H9 (cell line): Measurements from ENCODE around the gene HAGH. TPM values are rescaled to one million over a fixed set of nuclear protein-coding genes. Genes with fewer than 3 reads are reported as not detected.

Experiments
- DNase-seq: peaks from one replicate; pipeline ENCODE4 v3.0.0-alpha.2; 2017
- H2AFZ ChIP-seq: one replicate; pipeline ENCODE4 v1.6.1; 2013; ENCODE audit warnings: mild to moderate bottlenecking, low read length, control low read depth, moderate library complexity
- H2AK5ac ChIP-seq: 2 replicates; pipeline ENCODE4 v1.6.1; 2013; ENCODE audit warnings: low read length, control low read depth, mixed read lengths; ENCODE audit not compliant: insufficient read length
- H2BK120ac ChIP-seq: one replicate; pipeline ENCODE4 v1.6.1; 2013; ENCODE audit warnings: low read depth, mild to moderate bottlenecking, low read length, control low read depth, inconsistent platforms; ENCODE audit not compliant: poor library complexity, severe bottlenecking
- H2BK12ac ChIP-seq: 2 replicates; pipeline ENCODE4 v1.6.1; 2013; ENCODE audit warnings: low read length, control low read depth, mixed read lengths, low read depth; ENCODE audit not compliant: insufficient read length
- H2BK15ac ChIP-seq: 2 replicates; pipeline ENCODE4 v1.6.1; 2013; ENCODE audit warnings: low read depth, low read length, control low read depth
- H2BK20ac ChIP-seq: one replicate; pipeline ENCODE4 v1.6.1; 2013; ENCODE audit warnings: low read depth, mild to moderate bottlenecking, low read length, control low read depth, inconsistent platforms; ENCODE audit not compliant: poor library complexity, severe bottlenecking
- H2BK5ac ChIP-seq: 2 replicates; pipeline ENCODE4 v1.6.1; 2013; ENCODE audit warnings: low read length, control low read depth, mixed read lengths; ENCODE audit not compliant: insufficient read length
- H3K14ac ChIP-seq: 2 replicates; pipeline ENCODE4 v1.6.1; 2013; ENCODE audit warnings: low read length, control low read depth; ENCODE audit not compliant: insufficient read depth
- H3K18ac ChIP-seq: 2 replicates; pipeline ENCODE4 v1.6.1; 2013; ENCODE audit warnings: low read depth, mild to moderate bottlenecking, mixed read lengths, low read length, control low read depth; ENCODE audit not compliant: insufficient read length
- H3K23ac ChIP-seq: 2 replicates; pipeline ENCODE4 v1.6.1; 2013; ENCODE audit warnings: low read length, control low read depth, mixed read lengths, low read depth; ENCODE audit not compliant: insufficient read length
- H3K23me2 ChIP-seq: 2 replicates; pipeline ENCODE4 v1.6.1; 2013; ENCODE audit warnings: low read depth, mild to moderate bottlenecking, mixed read lengths, low read length, control low read depth; ENCODE audit not compliant: insufficient read length, poor library complexity, severe bottlenecking
- H3K27ac ChIP-seq: 2 replicates; pipeline ENCODE4 v1.5.1; 2013; ENCODE audit warnings: low read length, control low read depth, mixed read lengths, low read depth; ENCODE audit not compliant: insufficient read length
- H3K27me3 ChIP-seq: 2 replicates; pipeline ENCODE4 v1.6.1; 2013; ENCODE audit warnings: low read length, control low read depth, inconsistent platforms; ENCODE audit not compliant: insufficient read depth
- H3K4ac ChIP-seq: 2 replicates; pipeline ENCODE4 v1.6.1; 2013; ENCODE audit warnings: low read depth, mild to moderate bottlenecking, control low read depth, inconsistent platforms, low read length, moderate library complexity
- H3K4me1 ChIP-seq: 2 replicates; pipeline ENCODE4 v1.6.1; 2013; ENCODE audit warnings: low read length, control low read depth, inconsistent platforms; ENCODE audit not compliant: insufficient read depth
- H3K4me2 ChIP-seq: 2 replicates; pipeline ENCODE4 v1.6.1; 2013; ENCODE audit warnings: low read length, control low read depth, mixed read lengths; ENCODE audit not compliant: insufficient read length, insufficient read depth
- H3K56ac ChIP-seq: 2 replicates; pipeline ENCODE4 v1.6.1; 2013; ENCODE audit warnings: low read depth, mild to moderate bottlenecking, mixed read lengths, low read length, control low read depth; ENCODE audit not compliant: insufficient read length
- H3K79me1 ChIP-seq: 2 replicates; pipeline ENCODE4 v1.6.1; 2013; ENCODE audit warnings: low read depth, mild to moderate bottlenecking, moderate library complexity, low read length, control low read depth, inconsistent platforms; ENCODE audit not compliant: insufficient read depth, poor library complexity, severe bottlenecking
- H3K79me2 ChIP-seq: 2 replicates; pipeline ENCODE4 v1.6.1; 2013; ENCODE audit warnings: low read length, control low read depth, inconsistent platforms; ENCODE audit not compliant: insufficient read depth
- H3K9ac ChIP-seq: 2 replicates; pipeline ENCODE4 v1.6.1; 2013; ENCODE audit warnings: low read length, control low read depth, mixed read lengths; ENCODE audit not compliant: insufficient read length; ENCODE audit errors: extremely low read depth
- H3K9me3 ChIP-seq: one replicate; pipeline ENCODE4 v1.6.1; 2013; ENCODE audit warnings: low read depth, low read length, inconsistent platforms; ENCODE audit not compliant: control insufficient read depth
- H3T11ph ChIP-seq: one replicate; pipeline ENCODE4 v1.6.1; 2013; ENCODE audit warnings: mild to moderate bottlenecking, low read length, control low read depth, inconsistent platforms
- H4K20me1 ChIP-seq: one replicate; pipeline ENCODE4 v1.6.1; 2013; ENCODE audit not compliant: control insufficient read depth, insufficient read length, insufficient read depth
- H4K5ac ChIP-seq: 2 replicates; pipeline ENCODE4 v1.6.1; 2013; ENCODE audit warnings: low read depth, mild to moderate bottlenecking, mixed read lengths, low read length, control low read depth; ENCODE audit not compliant: insufficient read length
- H4K8ac ChIP-seq: replicated peaks from 2 replicates; pipeline ENCODE4 v1.6.1; 2013; ENCODE audit warnings: low read length, control low read depth, mixed read lengths, low read depth; ENCODE audit not compliant: insufficient read length
- H4K91ac ChIP-seq: 2 replicates; pipeline ENCODE4 v1.6.1; 2013; ENCODE audit warnings: low read depth, mild to moderate bottlenecking, moderate library complexity, mixed read lengths, low read length, control low read depth; ENCODE audit not compliant: insufficient read length
- H3K27ac Mint-ChIP-seq, 3 experiments: 2 replicates in 2 of 3; 3 replicates in 1 of 3; pipeline ENCODE4 v1.8.0; 2020 to 2021; ENCODE audit warnings: mixed read lengths in 3 of 3, mild to moderate bottlenecking in 1 of 3, moderate library complexity in 1 of 3
- H3K27me3 Mint-ChIP-seq: 2 replicates; pipeline ENCODE4 v1.8.0; 2021; ENCODE audit warnings: low read depth, mild to moderate bottlenecking, moderate library complexity, mixed read lengths
- H3K36me3 Mint-ChIP-seq, 3 experiments: 2 replicates in 2 of 3; 3 replicates in 1 of 3; pipeline ENCODE4 v1.8.0; 2020 to 2021; ENCODE audit warnings: low read depth in 3 of 3, mixed read lengths in 3 of 3; ENCODE audit not compliant: insufficient read depth in 1 of 3
- H3K4me1 Mint-ChIP-seq, 2 experiments: 2 replicates each; pipeline ENCODE4 v1.8.0; 2020; ENCODE audit warnings: mixed read lengths in 2 of 2
- H3K4me3 Mint-ChIP-seq, 2 experiments: 2 replicates in 1 of 2; 3 replicates in 1 of 2; pipeline ENCODE4 v1.8.0; 2020 to 2021; ENCODE audit warnings: mild to moderate bottlenecking in 2 of 2, mixed read lengths in 2 of 2, moderate library complexity in 1 of 2
- H3K9me3 Mint-ChIP-seq, 2 experiments: 2 replicates in 1 of 2; 3 replicates in 1 of 2; pipeline ENCODE4 v1.8.0; 2020; ENCODE audit warnings: mild to moderate bottlenecking in 2 of 2, mixed read lengths in 2 of 2, moderate library complexity in 1 of 2
- CTCF ChIP-seq: fragments of 200-600 bp; sonication (generic); conservative IDR thresholded peaks from 3 replicates; pipeline ENCODE4 v1.8.0; 2021; ENCODE audit warnings: antibody characterized with exemption, mild to moderate bottlenecking
- WGBS: extraction: QIAGEN DNeasy Blood & Tissue Kit; methylation state at CpG from one replicate; pipeline ENCODE4 v1.1.7; 2013; ENCODE audit warnings: missing lambda C conversion rate, low lambda C conversion rate, mixed read lengths; ENCODE audit not compliant: insufficient read length; ENCODE audit errors: extremely low coverage; 5-methylcytosine and 5-hydroxymethylcytosine counted together
- total RNA-seq: library from RNA; stranded (reverse); gene quantifications from 2 replicates; pipeline ENCODE4 v1.2.1, GENCODE V29; 2021

Gene HAGH
- total RNA-seq, 1 experiment from 2014 or later = 30.0 TPM

- no peak overlapping the region for H2BK15ac ChIP-seq
- Mint-ChIP-seq H3K27me3 (peaks cover 61% of the 10 kb centered on the region), H3K9me3 (peaks cover 0 to 2% of the 10 kb centered on the region in 2 experiments; a peak in 1 of 5 replicates), H3K36me3 (peaks cover 0 to 3% (median 0%) of the 10 kb centered on the region in 3 experiments; a peak in 1 of 7 replicates), H3K27ac (no peak overlapping the region), H3K4me1 (peaks cover 2 to 8% of the 10 kb centered on the region in 2 experiments; a peak in 2 of 4 replicates), H3K4me3 (no peak overlapping the region)
- no peak overlapping the region for H2BK12ac ChIP-seq
- no peak for TF ChIP-seq CTCF
- no peak overlapping the region for H3K23ac ChIP-seq
- no peak overlapping the region for H3T11ph ChIP-seq
- WGBS = no CpG with 5 or more reads among the region's 6 CpGs
- no peak overlapping the region for H4K91ac ChIP-seq
- H4K5ac ChIP-seq = no peak overlapping the region
- no peak overlapping the region for H3K18ac ChIP-seq
- H2BK120ac ChIP-seq = no peak overlapping the region
- DNase-seq = no peak
- no peaks in the 10 kb centered on the region for H3K4me1 ChIP-seq
- H3K4ac ChIP-seq = no peak overlapping the region
- H3K9ac ChIP-seq = no peak overlapping the region
- no peak overlapping the region for H2AFZ ChIP-seq
- no peak overlapping the region for H3K4me2 ChIP-seq
- no peak overlapping the region for H3K14ac ChIP-seq
- H2AK5ac ChIP-seq = no peak overlapping the region
- no peak overlapping the region for H3K56ac ChIP-seq
- H3K9me3 ChIP-seq = no peaks in the 10 kb centered on the region
- no peak overlapping the region for H3K27ac ChIP-seq
- H2BK5ac ChIP-seq = no peak overlapping the region
- no peaks in the 10 kb centered on the region; the same call in 1 of the 2 replicates for H3K27me3 ChIP-seq
- H4K8ac ChIP-seq = no peak overlapping the region
- no peaks in the 10 kb centered on the region for H3K23me2 ChIP-seq
- no peaks in the 10 kb centered on the region for H3K79me1 ChIP-seq
- no peak overlapping the region for H2BK20ac ChIP-seq
- H3K79me2 ChIP-seq = no peaks in the 10 kb centered on the region; the same call in 1 of the 2 replicates
- no peaks in the 10 kb centered on the region for H4K20me1 ChIP-seq
Observed at GRCh38 chr16:1874854-1875253, 48.2 kb upstream of the HAGH start.
